IPS-NIHi7 (cell line): Measurements from ENCODE around the gene THBS2.
"Not testable (repeated sequence)": the region's sequence is repeated elsewhere in the genome, so short reads cannot be mapped to it uniquely, and the experiment has no call there.

ENCODE experiments used
- DNase-seq: peaks from one replicate; pipeline ENCODE4 v3.0.0; 2012; ENCODE audit warnings: mixed read lengths; ENCODE audit errors: extremely low spot score

THBS2 gene

DNA sequence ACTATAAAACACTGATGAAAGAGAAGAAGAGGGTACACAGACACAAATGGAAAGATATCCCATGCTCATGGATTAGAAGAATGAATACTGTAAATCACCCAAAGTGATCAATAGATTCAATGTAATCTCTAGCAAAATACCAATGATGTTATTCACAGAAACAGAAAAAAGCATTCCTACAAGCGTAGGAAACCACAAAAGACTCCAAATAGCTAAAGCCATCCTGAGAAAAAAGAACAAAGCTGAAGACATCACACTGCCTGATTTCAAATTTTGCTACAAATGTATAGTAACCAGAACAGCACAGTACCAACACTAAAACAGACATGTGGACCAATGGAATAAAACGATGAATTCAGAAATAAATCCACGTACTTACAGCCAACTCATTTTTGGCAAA is 43.0 kb downstream of the THBS2 start:
- no peak for DNase-seq

DNA sequence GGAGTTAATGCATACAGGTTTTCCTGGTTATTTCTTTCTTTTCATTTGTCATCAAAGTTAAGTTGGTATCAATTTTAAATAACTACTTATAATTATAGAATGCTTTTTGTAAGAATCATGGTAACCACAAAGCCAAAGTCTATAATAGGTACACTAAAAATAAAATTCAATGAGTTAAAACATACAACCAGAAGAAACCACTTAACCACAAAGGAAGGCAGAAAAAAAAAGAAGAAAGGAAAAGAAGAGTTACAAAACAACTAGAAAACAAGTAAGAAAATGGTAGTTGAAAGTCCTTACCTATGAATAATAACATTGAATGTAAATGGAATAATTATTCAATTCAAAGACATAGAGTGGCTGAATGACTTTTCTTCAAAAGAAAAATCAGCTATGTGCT is 45.6 kb downstream of the THBS2 start:
- no peak for DNase-seq

DNA sequence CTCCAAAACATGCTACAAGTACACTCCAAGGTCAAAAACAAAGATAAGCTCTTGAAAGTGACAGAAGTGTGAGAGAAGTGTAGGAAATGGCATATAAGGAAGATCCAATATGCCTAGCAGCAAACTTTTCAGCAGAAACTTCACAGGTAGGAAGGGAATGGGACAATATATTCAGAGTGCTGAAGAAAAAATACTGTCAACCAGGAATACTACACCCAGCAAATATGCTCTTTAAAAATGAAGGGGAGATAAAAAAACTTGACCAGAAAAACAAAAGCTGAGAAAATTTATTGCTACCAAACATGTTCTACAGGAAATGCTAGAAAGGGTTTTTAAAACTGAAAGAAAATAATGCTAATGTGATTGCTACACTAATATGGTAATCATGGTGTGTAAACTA is 46.2 kb downstream of the THBS2 start:
- no peak for DNase-seq

DNA sequence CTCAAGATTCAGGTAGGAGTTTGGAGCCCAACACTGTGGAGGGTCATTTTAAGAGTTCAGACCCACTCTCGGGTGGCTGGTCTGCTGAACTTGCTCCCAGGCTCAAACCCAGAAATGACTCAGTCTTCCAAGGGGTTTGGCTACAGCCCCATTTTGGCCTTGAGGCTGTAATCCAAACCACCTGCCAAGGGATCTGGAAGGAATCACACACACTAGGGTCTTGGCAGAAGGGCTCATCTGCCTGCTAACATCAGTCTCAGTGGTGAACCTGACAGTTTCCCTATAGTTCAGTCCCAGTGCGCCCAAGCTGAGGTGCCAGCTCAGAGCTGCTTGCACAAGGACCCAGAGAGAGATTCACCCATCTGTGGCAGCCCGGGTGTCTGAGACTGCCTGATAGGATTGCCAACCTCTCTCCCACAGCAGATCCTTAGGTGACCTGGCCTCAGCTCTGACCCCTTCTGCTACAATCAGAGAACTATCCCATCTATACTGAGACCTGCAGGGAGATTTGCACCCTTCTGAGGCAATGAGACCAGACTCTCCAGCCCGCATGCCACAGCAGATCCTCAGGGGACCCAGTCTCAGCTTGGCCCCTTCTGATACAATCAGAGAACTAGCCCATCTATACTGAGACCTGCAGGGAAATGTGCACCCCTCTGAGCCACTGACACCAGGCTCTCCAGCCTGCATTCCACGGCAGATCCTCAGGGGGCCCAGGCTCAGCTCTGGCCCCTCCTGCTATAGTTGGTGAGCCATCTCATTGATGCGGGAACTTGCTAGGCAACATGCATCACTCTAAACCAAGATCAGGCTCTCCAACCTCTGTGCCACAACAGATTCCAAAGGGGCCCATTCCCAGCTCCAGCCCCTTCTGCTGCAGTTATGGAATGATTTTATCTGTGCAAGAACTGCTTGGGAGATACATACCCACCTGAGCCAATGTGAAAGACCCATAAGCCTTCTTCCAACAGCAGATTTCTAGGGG is 48.2 kb downstream of the THBS2 start:
- DNase-seq: no peak

DNA sequence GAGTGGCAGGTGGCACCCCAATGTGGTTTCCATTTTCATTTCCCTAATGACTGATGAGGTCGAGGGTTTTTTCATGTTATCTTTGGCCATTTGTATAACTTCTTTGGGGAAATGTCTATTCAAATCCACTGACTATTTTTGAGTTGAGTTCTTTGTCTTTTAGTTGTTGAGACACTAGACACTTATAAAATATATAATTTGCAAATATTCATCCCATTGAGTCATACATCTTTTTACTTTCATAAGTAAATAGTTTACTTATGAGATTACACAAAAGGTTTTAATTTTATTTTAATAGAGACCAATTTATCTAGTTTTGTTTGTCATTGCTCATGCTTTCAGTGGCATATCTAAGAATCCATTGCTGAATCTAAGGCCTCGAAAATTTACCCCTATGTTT is 49.5 kb downstream of the THBS2 start:
- DNase-seq: no peak

DNA sequence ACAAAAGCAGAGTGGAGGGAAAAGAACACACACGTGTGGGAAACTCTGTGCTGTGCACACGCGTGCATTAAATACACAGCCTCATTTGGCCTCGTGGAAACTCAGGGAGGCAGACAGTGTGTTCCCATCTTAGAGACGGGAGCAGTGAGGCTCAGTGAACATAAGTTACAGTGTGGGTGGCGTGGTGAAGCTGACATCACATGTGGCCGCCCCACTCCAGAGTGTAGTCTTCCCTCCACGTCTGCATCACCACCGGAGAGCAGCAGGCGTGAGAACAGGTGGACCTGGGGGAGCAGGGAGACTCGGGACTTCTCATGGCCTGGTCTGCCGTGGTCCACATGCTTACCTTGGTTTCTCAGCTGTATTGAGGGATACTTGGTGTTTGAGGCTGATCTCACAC is 51.7 kb downstream of the THBS2 start:
- DNase-seq: no peak

DNA sequence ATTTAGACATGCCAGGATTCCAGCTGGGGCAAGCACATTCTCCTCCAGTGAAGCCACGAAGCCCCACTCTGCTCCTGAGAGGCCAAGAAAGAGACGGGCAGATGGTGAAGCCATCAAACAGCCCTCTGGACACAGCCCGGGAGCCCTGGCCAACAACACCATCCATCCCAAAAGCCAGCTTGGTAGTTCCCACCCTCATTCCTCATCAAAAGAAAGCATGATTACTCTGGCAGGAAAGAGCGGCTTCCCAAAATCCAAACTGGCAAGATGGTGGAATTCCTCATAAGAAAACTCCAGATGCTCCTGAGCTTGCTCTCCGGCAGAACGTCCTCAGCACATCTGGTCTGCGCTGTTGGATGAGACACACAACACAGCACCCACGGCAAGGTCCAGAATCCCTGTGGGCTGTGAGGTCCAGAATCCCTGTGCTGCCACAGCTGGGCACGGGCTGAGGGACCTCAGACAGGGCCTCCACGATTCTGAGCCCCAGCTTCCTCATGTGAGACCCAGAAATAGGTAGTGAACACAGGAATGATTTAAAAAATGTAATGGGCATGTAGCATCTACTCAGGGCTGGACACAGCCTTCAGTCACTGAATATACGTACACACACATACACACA is 52.6 kb downstream of the THBS2 start:
- no peak for DNase-seq

DNA sequence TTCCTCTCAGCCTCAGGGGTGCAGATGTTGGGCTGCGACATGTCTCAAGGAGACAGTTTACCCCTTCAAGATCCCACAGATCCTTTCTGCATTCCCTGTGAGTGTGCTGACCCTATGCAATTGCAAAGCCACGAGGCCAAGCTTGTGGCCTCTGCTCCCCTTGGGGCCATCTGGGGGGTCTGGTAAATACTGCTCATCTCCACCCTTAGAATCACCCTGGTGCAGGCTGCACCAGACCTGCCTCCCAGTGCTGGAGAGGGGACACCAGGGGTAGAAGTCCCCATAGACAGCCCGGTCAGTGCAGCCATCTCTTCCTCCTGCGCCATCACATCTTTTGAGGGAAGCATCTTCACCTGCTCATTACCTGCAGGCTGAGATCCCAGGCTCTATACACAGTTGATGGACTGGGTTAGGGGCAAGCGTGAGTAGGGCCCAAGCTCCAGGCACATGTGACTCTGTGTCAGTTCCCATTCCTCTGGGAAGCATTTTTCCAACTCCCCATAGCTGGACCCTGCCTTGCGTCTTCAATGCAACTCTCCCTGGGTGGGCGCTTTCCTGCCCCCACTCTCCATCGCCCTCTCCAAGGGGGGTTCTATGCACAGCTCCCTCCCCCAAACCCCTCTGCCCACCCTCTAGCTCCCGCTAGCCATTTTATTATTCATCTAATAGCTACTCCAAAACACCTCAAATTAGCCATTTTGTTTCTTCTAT is 53.9 kb downstream of the THBS2 start:
- no peak for DNase-seq

DNA sequence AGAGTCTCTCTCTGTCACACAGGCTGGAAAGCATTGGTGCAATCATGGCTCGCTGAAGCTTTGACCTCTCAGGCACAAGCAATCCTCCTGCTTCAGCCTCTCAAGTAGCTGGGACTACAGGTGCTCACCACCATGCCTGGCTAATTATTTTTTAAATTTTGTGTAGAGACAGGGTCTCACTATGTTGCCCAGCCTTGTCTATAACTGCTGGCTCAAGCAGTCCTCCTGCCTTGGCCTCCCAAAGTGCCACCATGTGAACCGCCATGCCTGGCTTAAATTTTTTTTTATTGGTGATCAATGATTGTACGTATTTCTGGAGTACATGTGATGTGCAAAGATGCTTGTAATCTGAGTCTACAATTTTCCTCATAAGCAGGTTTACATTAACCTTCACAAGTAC is 54.8 kb downstream of the THBS2 start:
- DNase-seq: no peak

DNA sequence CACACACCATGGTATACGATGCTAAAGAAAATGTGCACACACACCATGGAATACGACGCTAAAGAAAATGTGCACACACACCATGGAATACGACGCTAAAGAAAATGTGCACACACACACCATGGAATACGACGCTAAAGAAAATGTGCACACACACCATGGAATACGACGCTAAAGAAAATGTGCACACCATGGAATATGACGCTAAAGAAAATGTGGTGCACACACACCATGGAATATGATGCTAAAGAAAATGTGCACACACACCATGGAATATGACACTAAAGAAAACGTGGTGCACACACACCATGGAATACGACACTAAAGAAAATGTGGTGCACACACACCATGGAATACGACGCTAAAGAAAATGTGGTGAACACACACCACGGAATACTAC is 55.7 kb downstream of the THBS2 start:
- DNase-seq: not testable (repeated sequence)

DNA sequence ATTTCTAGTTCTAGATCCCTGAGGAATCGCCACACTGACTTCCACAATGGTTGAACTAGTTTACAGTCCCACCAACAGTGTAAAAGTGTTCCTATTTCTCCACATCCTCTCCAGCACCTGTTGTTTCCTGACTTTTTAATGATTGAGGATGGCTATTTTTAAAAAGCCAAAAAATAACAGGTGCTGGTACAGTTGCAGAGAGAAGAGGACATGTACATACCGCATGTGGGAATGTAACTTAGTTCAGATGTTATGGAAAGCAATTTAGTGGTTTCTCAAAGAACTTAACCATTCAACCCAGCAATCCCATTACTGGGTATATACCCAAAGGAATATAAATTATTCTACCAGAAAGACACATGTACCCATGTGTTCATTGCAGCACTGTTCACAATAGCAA is 57.4 kb downstream of the THBS2 start:
- DNase-seq: not testable (repeated sequence)

DNA sequence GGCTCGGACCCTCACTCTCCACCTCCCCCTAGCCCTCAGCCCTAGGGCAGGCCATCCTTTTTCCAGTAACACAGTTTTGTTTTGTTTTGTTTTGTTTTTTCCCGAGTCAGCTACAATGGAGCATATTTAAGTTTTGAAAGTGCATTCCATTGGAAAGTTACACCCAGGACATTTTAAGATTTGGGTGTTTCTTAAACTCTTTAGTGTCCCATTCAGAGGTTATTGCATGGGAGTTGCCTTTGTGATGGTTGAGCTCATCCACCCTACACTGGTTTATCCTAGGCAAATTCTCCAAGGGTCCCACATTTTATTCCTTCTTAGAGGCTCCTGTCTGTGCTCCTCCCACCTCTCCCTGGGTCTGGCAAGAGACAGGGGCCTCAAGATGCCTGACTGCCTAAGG is 58.9 kb downstream of the THBS2 start:
- DNase-seq: no peak

DNA sequence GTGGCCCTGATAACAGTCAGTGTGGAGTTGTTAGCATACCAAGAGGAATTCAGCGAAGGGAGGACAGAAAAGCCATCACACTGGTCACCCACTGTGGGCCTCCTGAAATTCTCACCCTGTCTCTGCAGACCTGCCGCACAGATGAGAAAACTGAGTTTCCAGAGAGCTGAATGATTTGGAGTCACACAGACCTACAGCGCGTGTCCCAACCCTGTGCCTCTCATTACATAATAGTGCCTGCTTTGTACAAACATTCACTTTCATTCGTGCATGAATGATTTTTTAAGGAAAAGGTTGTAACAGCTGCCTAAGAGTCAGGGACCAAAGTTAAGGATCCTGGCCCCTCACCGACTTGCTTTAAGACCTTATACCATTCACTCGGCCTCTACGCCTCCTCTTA is 62.7 kb downstream of the THBS2 start:
- no peak for DNase-seq

DNA sequence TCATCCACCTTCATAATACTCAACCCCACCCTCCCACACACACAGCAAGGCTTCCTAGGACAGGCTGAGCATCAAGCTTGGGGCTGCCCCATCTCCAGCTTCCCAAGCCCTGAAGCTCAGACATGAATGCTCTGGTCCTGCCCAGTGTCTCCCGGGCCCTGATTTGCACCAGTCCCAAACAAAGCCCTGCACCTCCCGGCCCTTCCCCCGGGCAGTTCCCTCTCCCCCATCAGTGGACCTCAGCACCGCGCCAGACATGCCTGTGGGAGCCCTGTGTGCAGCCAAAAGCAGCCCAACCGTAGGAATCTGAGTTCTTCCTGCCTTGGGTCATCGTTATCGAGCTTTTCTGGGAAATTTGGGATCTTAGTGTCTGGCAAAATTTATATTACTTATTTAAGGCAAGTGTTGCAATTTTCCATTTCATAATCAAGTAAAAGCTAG is 63.5 kb downstream of the THBS2 start:
- no peak for DNase-seq

DNA sequence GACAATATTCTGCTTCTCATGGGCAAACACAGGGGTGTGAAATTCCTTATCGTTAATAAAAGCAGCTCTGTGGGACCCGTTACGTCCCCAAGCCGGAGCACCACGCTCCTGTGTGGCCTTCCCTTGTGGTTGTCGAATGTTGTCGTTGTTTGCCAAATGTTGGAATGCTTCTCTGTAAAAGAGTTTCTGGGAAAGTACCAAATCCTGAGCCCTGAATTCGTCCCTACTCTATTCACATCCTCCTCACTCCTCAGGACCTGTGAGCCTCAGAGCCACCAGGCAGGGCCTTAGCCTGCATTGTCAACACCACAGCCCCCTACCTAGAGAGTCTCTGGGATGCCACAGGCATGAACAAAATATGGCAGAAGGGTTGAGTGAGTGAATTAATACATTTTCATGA is 64.0 kb downstream of the THBS2 start:
- no peak for DNase-seq

DNA sequence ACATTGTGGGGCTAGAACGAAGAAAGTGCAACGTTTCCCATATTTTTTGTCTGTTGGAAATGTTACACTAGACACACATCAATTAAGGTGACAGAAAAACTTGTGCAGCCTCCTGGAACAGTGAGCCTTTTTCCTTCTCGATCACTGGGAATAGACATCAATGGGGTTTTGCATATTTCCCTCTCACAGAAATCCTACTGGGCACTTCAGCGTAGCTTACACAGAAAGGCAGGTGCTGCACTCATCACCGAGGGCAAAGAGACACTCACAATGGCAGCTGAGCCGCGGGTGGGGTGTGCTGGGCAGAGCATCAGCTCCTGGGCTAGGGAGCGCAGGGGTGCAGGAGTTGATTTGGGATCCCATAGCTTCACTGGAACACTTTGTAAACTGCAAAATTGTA is 64.5 kb downstream of the THBS2 start:
- DNase-seq: no peak

DNA sequence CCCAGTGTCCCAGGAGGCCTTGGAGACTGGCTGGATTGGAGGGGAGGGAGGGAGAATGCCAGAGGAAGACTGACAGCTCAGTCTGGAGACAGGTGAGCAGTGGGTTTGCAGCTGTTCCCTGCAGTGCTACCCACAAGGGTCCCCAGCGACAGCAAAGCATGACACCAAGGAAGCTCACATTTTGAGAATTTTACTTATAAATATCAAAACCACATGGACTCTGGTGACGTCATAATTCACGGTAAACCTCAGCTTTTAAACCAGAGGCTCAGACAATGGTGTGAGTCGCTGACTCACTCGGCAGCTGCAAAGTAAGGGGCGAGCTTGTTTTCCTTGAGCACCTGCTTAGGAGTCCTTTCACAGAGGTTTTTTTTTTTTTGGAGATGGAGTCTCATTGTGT is 65.2 kb downstream of the THBS2 start:
- no peak for DNase-seq

DNA sequence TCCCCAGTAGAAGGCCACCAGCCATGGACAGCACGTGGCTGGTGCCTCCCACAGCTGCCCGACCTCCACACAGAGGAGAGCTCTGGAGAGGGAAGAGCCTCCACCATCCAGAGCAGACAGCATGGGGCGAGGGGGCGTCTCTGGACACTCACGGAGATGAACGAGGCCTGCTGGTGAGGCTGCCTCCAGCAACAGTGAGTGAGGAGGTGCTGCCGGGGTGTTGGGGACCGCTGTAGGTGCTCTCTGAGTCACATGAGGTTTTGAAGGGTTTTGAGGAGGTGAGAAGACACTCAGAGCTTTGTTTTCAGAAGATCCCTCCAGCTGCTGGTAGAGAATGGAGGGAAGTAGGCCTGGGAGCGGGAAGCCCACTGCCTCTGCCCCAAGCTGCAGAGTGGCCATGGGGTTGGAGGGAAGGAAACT is 65.6 kb downstream of the THBS2 start:
- DNase-seq: no peak

DNA sequence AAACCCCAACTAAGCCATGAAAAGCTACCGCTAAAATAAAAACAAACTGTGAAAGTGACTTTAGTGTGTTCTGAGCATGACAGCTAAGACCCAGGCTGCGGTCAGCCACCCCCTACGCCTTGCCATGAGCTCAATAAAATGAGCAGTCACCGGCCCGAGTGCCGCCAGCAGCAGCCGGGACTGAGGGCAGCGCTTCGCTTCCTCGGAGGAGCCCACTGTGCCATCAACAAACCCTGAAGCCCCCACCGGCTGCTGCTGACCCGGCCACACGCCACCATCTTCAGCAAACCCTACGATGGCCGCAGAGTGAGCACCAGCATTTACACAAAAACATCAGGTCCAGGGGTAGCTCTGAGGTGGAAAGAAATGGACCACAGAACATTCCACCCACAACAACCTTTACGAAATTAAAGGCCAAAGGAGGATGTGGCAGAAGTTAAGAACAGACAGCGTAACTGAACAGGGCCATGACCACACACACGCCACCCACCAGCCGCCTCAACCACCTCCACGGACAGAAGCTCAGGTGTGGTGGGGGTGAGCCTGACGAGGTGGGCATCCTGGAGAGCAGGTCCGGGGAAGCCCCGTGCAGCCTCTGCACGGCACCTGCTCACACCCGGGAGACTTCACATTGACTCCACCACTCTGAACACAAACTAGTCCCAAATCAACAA is 67.0 kb downstream of the THBS2 start:
- no peak for DNase-seq

DNA sequence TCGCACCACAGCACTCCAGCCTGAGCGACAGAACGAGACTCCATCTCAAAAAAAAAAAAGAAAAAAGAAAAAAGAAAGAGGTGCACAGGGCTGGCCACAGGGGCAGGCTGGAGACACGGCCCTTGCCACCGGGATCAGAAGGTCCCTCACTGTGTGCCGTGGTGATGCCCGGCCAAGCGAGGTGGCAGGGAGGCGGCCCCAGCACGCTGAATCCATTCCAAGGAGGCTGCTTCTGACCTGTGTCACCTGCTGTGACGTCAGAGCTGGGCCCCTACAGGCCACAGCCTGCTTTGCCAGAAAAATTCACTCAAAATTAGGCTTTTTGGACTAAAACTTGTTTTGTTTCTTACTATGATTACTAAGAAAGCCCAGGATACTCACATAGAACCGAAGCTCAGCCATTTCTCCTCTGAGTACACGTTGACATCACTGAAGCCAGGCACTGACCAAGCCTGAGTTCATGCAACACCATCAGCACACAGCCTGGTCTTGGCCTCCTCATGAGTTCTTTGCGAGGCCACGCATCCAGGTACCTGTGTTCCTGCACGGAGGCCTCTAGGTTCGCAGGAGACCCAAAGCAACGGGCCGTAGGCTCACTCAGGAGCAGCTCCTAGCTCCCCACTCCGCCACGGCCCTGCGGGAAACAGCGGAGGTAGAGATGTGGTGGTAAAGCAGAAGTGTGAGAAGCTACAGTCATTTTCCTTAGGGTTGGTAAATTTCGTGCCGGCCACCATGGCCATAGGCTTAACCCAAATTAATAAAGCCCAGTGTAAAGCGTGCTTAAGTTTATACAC is 67.8 kb downstream of the THBS2 start:
- no peak for DNase-seq

DNA sequence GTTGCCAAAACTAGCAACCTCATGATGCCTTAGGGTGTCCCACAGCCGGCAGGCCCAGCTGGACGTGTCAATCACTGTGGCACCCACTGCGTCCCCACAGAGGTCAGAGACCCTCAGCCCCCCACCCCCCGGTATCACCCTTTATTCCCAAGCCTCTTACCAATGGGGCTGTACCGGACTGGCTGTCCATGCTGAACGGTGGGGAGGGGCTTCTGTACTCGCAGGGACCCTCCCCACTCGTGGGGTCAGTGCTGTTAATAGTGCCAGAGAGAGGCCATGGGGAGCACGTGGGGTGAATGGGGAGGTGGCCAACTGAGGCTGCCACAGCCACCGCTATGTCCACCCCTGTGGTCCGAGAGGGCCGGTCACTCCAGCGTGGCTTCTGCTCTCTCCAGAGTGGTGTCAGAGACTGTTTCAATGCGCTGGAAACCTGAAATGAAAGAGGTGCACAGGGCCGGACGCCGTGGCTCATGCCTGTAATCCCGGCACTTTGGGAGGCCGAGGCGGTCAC is 68.6 kb downstream of the THBS2 start:
- no peak for DNase-seq
